Neural cell (in vitro differentiated cells): Measurements from ENCODE around the gene TBC1D28. TPM values are rescaled to one million over a fixed set of nuclear protein-coding genes. Genes with fewer than 3 reads are reported as not detected.
"Not testable (repeated sequence)": the region's sequence is repeated elsewhere in the genome, so short reads cannot be mapped to it uniquely, and the experiment has no call there.

ENCODE experiments used
- H2AFZ ChIP-seq: fragments of 200-600, 300-800 bp; sonication (generic), shearing (Covaris generic); 2 replicates; pipeline ENCODE4 v1.6.0; 2014; ENCODE audit warnings: low read depth, mild to moderate bottlenecking, antibody characterized with exemption, low read length, moderate library complexity
- H3F3A ChIP-seq: fragments of 200-600 bp; shearing (Covaris generic); 2 replicates; pipeline ENCODE4 v1.6.1; 2016; ENCODE audit warnings: mild to moderate bottlenecking, moderate library complexity, mixed read lengths, antibody characterized with exemption, low read length; ENCODE audit not compliant: insufficient read depth, poor library complexity, severe bottlenecking
- H3K27ac ChIP-seq: fragments of 200-600, 300-800 bp; sonication (generic), shearing (Covaris generic); 2 replicates; pipeline ENCODE4 v1.5.1; 2014; ENCODE audit warnings: mild to moderate bottlenecking, low read length, moderate library complexity
- H3K27me3 ChIP-seq: fragments of 300-800, 200-600 bp; sonication (generic), shearing (Covaris generic); 2 replicates; pipeline ENCODE4 v1.6.0; 2014; ENCODE audit warnings: mild to moderate bottlenecking, low read depth, low read length, moderate library complexity; ENCODE audit not compliant: insufficient read depth
- H3K36me3 ChIP-seq: fragments of 300-800, 200-600 bp; sonication (generic), shearing (Covaris generic); 2 replicates; pipeline ENCODE4 v1.5.1; 2014; ENCODE audit warnings: mild to moderate bottlenecking, antibody characterized with exemption, low read length, moderate library complexity; ENCODE audit not compliant: insufficient read depth
- H3K4me2 ChIP-seq: fragments of 300-800, 200-600 bp; sonication (generic), shearing (Covaris generic); 2 replicates; pipeline ENCODE4 v1.6.0; 2014; ENCODE audit warnings: mild to moderate bottlenecking, low read length
- H3K4me3 ChIP-seq: fragments of 300-800, 200-600 bp; sonication (generic), shearing (Covaris generic); 2 replicates; pipeline ENCODE4 v1.5.1; 2014; ENCODE audit warnings: mild to moderate bottlenecking, low read length, moderate library complexity
- H3K79me2 ChIP-seq: fragments of 200-600 bp; shearing (Covaris generic); replicated peaks from 2 replicates; pipeline ENCODE4 v1.6.0; 2014; ENCODE audit warnings: mild to moderate bottlenecking, low read length, moderate library complexity; ENCODE audit not compliant: insufficient read depth
- H3K9ac ChIP-seq: fragments of 300-800, 200-600 bp; sonication (generic), shearing (Covaris generic); 2 replicates; pipeline ENCODE4 v1.6.1; 2016; ENCODE audit warnings: mild to moderate bottlenecking, low read length, mixed read lengths
- H3K9me2 ChIP-seq: fragments of 200-600 bp; shearing (Covaris generic); 2 replicates; pipeline ENCODE4 v1.6.1; 2016; ENCODE audit warnings: mild to moderate bottlenecking, low read length, mixed read lengths; ENCODE audit not compliant: insufficient read depth
- H3K9me3 ChIP-seq: fragments of 200-600, 300-800 bp; sonication (generic), shearing (Covaris generic); 2 replicates; pipeline ENCODE4 v1.6.1; 2016; ENCODE audit warnings: mild to moderate bottlenecking, mixed run types, low read length, moderate library complexity, mixed read lengths
- H4K20me1 ChIP-seq: fragments of 200-600 bp; shearing (Covaris generic); 2 replicates; pipeline ENCODE4 v1.6.1; 2016; ENCODE audit warnings: mild to moderate bottlenecking, mixed run types; ENCODE audit not compliant: insufficient read depth
- CTCF ChIP-seq: fragments of 450-650 bp; IDR thresholded peaks from 2 replicates; pipeline ENCODE4 v1.5.1; 2014; ENCODE audit warnings: antibody characterized with exemption, mild to moderate bottlenecking, moderate library complexity; ENCODE audit not compliant: poor library complexity, severe bottlenecking
- EP300 ChIP-seq: fragments of 450-650 bp; conservative IDR thresholded peaks from 2 replicates; pipeline ENCODE4 v1.6.1; 2014; ENCODE audit warnings: antibody characterized with exemption, mild to moderate bottlenecking, moderate library complexity; ENCODE audit not compliant: poor library complexity, severe bottlenecking
- EZH2 ChIP-seq: fragments of 200-600, 300-800 bp; shearing (Covaris generic), sonication (generic); IDR thresholded peaks from 2 replicates; pipeline ENCODE4 v1.6.1; 2014; ENCODE audit warnings: antibody characterized with exemption, low read length, borderline replicate concordance, mild to moderate bottlenecking; ENCODE audit not compliant: insufficient read depth, poor library complexity, severe bottlenecking
- MXI1 ChIP-seq: fragments of 450-650 bp; conservative IDR thresholded peaks from 2 replicates; pipeline ENCODE4 v1.6.1; 2014; ENCODE audit warnings: antibody characterized with exemption, mild to moderate bottlenecking; ENCODE audit not compliant: poor library complexity, severe bottlenecking
- POLR2AphosphoS5 ChIP-seq: IDR thresholded peaks from 2 replicates; pipeline ENCODE4 v1.6.1; 2012
- RAD21 ChIP-seq: fragments of 450-650 bp; conservative IDR thresholded peaks from 2 replicates; pipeline ENCODE4 v1.6.1; 2014; ENCODE audit warnings: antibody characterized with exemption, mild to moderate bottlenecking, moderate library complexity
- SMC3 ChIP-seq: fragments of 450-650 bp; conservative IDR thresholded peaks from 2 replicates; pipeline ENCODE4 v1.6.1; 2014; ENCODE audit warnings: antibody characterized with exemption, mild to moderate bottlenecking, moderate library complexity; ENCODE audit not compliant: poor library complexity
- TAF1 ChIP-seq: IDR thresholded peaks from 2 replicates; pipeline ENCODE4 v1.6.1; 2012; ENCODE audit warnings: low read depth
- polyA plus RNA-seq: library from polyadenylated mRNA; depleted of rRNA; stranded (reverse); fragments of >200 nt; gene quantifications from 2 replicates; pipeline ENCODE4 v1.2.3, GENCODE V29; 2014
- TF ChIP-seq, protein P1 (sequence below): IDR thresholded peaks from 2 replicates; pipeline ENCODE4 v1.6.1; 2012; ENCODE audit warnings: borderline replicate concordance

TBC1D28 gene
- polyA plus RNA-seq, 1 donor from 2014 or later, result 2.1 TPM

GRCh38 chr17:18634550-18635263 lies 9.5 kb downstream of the TBC1D28 start:
- H3K4me2 ChIP-seq, H3K4me3 ChIP-seq: not testable (repeated sequence)

DNA sequence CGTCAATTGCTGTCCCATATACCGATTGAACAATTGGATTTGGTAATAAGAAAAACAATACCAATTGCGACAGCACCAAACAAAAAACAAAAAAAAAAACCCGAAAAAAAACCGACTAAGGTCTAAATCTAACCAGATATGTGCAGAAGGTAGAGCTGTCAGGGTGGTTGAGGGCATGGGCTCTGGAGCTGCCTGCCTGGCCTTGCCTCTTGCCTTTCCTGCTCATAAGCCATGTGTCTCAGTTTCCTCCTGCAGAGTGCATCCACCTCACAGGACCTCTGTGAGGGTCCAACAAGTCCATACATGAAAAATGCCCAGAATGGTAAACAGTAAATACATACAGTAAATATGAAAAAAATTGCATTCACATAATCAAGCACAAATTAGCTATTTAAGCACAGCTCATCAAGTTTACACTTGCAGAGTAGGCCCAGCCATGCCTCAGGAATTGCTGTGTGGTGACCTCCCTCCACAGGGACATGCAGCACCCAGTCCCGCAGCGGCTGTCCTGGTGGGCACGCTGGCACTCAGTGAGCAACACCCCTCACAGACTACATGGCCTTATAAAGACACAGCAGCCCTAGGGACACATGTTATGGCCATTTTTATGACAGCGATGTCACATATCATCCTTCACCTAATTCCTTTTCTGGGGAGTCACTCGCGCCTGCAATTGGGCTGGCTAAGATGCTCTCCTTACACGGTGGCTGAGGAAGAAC lies 17.9 kb downstream of the TBC1D28 start:
- no peak overlapping the region for H3K4me2 ChIP-seq
- H2AFZ ChIP-seq, result no peak overlapping the region
- no peak overlapping the region for H3K4me3 ChIP-seq
- H3K9me2 ChIP-seq, result no peaks in the 10 kb centered on the region
- no peak overlapping the region for H3K27ac ChIP-seq
- no peaks in the 10 kb centered on the region for H4K20me1 ChIP-seq
- TF ChIP-seq CTCF (no peak), EZH2 (no peak), RAD21 (no peak), EP300 (no peak), SMC3 (no peak), MXI1 (no peak), TAF1 (no peak), POLR2AphosphoS5 (no peak)
- TF ChIP-seq, protein P1, sequence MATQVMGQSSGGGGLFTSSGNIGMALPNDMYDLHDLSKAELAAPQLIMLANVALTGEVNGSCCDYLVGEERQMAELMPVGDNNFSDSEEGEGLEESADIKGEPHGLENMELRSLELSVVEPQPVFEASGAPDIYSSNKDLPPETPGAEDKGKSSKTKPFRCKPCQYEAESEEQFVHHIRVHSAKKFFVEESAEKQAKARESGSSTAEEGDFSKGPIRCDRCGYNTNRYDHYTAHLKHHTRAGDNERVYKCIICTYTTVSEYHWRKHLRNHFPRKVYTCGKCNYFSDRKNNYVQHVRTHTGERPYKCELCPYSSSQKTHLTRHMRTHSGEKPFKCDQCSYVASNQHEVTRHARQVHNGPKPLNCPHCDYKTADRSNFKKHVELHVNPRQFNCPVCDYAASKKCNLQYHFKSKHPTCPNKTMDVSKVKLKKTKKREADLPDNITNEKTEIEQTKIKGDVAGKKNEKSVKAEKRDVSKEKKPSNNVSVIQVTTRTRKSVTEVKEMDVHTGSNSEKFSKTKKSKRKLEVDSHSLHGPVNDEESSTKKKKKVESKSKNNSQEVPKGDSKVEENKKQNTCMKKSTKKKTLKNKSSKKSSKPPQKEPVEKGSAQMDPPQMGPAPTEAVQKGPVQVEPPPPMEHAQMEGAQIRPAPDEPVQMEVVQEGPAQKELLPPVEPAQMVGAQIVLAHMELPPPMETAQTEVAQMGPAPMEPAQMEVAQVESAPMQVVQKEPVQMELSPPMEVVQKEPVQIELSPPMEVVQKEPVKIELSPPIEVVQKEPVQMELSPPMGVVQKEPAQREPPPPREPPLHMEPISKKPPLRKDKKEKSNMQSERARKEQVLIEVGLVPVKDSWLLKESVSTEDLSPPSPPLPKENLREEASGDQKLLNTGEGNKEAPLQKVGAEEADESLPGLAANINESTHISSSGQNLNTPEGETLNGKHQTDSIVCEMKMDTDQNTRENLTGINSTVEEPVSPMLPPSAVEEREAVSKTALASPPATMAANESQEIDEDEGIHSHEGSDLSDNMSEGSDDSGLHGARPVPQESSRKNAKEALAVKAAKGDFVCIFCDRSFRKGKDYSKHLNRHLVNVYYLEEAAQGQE, result no peak
- no peaks in the 10 kb centered on the region for H3F3A ChIP-seq
- no peaks in the 10 kb centered on the region for H3K9me3 ChIP-seq
- no peaks in the 10 kb centered on the region for H3K36me3 ChIP-seq
- no peaks in the 10 kb centered on the region for H3K27me3 ChIP-seq
- no peak overlapping the region for H3K9ac ChIP-seq
- no peaks in the 10 kb centered on the region for H3K79me2 ChIP-seq

More at GRCh38 chr17:18634550-18635263, 9.5 kb downstream of the TBC1D28 start:
- H3K9me2 ChIP-seq, H3F3A ChIP-seq, H3K27ac ChIP-seq, H4K20me1 ChIP-seq, H2AFZ ChIP-seq, H3K79me2 ChIP-seq, H3K36me3 ChIP-seq, H3K9ac ChIP-seq, H3K9me3 ChIP-seq, H3K27me3 ChIP-seq: not testable (repeated sequence)
